DND-41 (cell line): Measurements from ENCODE around the gene ZNF574.

Experiments used
- CTCF ChIP-seq: IDR thresholded peaks from 2 replicates; pipeline ENCODE4 v1.5.1; 2012; ENCODE audit warnings: borderline replicate concordance, low read length, moderate library complexity, mild to moderate bottlenecking; ENCODE audit not compliant: poor library complexity, severe bottlenecking; ENCODE audit errors: extremely low read depth
- EZH2 ChIP-seq: IDR thresholded peaks from 3 replicates; pipeline ENCODE4 v1.6.1; 2012; ENCODE audit warnings: borderline replicate concordance, low read depth, mild to moderate bottlenecking, moderate library complexity, low read length, inconsistent platforms; ENCODE audit not compliant: severe bottlenecking

GRCh38 chr19:42086188-42086736 lies 10.3 kb downstream of the ZNF574 start:
- TF ChIP-seq CTCF (no peak), EZH2 (no peak)
